Cortex of kidney (tissue), 1 donor: ENCODE results near the gene CCL22.
"Not testable (repeated sequence)": the region's sequence is repeated elsewhere in the genome, so short reads cannot be mapped to it uniquely, and the experiment has no call there.

Experiments
- DNase-seq: peaks from one replicate; lab custom pipeline; 2025; lab: John Stamatoyannopoulos, UW

CCL22 gene

DNA sequence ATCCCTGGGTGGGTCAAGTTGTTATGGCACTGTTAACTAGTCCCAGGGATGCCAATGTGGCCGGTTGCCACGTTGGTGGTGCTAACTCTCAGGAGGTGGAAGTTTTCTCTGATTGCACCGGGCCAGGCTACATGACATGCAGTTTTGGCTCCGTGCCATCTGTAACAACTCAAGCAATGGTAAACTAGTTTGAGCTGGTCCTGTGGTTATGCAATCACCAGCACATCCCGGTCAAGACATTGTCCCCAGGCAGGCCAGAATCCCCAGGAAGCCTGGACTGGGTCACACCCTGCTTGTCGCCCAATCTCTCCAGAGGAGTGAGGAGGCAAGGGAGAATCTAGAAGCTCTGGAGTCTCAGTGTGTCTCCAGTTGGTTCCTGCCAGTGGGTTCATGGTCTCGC is 35.9 kb downstream of the CCL22 start:
- DNase-seq = no peak

DNA sequence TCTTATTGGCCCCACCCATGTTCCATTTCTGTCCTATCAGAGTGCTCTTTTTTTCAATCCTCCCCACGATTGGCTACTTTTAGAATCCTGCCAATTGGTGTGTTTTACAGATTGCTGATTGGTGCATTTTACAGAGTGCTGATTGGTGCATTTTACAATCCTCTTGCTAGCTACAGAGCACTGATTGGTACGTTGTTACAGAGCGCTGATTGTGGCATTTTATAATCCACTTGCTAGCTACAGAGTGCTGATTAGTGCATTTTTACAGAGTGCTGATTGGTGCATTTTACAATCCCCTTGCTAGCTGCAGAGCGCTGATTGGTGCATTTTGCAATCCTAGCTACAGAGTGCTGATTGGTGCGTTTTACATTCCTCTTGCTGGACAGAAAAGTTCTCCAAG is 36.4 kb downstream of the CCL22 start:
- no peak for DNase-seq

DNA sequence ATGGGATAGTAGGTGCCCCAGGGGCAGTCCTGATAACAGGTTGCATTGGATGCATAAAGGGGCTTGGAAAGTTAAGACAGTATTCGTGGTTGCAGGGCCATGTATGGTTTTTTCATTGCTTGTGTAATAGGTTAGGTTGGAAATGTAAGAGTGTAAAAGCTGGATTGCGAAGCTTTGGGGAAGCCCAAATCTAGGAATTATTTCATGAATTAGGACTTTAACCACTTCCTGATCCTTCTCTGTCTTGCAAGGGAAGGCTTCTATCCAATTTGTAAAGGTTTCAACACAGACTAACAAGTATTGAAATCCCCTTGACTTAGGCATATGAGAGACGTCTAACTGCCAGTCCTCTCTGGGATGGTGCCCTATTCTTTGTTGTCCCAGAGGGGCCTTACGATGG is 38.2 kb downstream of the CCL22 start:
- no peak for DNase-seq

DNA sequence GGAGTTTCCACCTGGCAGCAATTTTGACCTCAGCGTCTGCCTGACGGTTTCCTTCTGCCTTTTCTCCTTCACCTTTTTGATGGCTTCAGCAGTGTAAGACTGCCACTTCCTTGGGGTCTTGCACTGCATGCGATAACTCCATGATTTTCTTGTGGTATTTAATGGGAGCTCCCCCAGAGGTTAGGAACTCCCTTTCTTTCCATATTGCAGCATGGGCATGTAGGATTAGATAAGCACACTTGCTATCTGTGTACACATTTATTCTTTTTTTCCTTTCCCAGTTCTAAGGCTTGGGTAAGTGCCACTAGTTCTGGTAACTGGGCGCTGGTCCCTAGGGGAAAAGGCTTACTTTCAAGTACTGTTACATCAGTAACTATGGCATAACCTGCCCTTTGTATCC is 38.9 kb downstream of the CCL22 start:
- not testable (repeated sequence) for DNase-seq

DNA sequence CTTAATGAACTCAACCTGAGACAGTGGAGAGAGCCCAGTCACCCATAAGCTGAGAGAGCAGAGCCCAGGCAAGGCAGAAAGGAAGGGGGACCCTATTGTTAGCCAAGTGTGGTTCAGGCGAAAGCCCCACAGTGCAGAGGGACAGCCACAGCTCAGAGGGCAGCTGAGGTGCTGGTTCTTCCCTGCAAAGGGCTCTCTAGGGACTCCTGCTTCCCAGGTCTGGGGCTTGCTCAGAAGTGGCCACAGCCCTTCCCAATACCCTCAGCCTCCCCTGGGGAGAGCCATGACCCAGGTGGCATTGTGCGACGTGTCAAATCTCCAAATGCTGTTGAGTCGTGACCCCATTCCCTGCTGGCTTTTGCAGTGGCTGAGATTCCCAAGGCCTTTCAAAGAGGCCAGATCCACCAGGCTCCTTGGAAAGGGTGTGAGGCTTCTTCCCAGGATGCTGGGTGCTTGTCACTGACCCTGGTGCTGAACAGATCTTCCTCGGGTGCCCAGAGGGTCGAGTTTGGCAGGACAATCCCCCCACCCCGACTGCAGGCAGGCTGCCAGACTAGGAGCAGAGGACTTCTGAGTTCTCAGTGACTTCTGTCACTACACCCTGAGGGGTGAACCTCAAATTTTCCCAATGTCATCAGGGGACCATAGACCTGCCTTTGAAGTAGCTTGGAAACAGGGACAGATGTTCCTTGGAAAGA is 43.5 kb downstream of the CCL22 start:
- no peak for DNase-seq

DNA sequence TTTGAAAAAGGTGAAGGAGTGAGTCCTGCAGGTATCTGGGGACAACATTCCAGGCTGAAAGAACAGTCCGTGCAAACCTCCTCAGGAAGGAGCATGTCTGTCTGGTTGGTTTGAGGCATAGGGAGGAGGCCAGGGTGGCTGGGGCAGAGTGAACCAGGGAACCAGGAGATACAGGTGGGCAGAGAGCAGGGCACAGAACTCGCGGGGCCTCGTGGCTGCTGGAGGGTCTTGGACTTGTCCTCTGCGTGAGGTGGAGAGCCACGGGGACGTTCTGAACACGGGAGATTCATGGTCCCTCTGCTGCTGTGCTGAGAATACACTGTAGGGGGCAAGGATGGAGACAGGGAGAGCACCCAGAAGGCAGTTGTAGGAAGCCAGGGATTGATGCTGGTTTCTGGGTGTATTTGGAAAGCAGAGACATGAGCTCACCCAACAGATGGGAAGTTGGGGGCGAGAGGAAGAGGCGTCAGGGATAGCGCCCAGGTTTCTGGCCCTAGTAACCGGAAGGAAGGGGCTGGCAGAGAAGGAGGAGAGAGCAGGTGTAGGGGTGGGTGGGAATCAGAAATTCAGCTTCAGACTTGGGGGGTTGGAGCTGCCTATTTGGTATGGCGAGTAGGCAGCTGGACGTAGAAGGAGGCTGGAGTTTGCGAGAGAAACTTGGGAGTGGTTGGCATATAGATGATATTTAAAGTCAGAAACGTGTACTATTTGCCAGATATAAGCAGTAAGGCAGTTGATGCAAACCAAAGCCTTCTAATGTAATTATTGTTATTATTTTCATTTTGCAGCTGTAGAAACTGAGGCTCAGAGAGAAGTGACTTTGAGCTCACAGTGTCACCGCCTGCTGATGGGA is 45.6 kb downstream of the CCL22 start, which contains the start of gene CCL17:
TSS of gene CCL17 (plus strand) at position 803 of the 853 bp plus-strand sequence. CDS start 9,166 bp downstream, outside the sequence.
- DNase-seq = no peak

DNA sequence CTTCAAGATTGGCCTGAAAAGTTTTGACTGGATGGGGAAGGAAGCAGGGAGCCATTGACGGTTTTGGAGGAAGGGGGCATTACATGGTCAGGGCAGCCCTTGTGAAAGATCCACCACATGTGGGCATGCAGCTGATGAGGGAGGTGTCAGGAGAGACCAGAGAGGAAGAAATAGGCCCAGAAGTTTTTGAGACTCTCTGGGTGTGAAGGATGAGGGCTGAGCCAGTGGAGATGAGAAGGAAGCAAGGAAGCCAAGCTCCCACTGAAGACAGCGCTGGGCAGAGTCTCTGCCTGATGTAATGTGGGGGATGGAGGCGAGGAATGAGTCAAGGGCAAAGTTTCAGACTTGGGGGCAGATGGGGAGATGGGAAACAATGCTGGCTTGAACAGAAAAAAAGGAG is 46.5 kb downstream of the CCL22 start:
- DNase-seq = no peak

DNA sequence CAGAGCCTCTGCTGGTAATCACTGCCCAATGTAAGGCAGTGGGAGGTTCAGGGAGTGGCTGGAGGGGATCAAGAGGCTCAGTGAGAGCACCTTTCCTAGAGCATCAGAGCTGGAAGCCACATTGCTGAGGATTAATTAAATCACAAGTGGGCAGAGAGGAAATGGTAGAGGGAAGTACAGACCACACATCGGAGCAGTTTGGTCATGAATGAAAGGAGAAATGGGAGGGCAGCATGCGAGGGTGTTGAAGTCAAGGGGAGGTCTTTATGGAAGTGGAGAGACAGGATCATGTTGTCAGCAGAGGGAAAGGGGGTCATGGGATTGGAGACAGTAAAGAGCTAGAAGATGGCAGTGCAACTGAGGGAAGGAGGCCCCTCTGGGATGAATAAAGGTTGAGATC is 48.3 kb downstream of the CCL22 start:
- no peak for DNase-seq

DNA sequence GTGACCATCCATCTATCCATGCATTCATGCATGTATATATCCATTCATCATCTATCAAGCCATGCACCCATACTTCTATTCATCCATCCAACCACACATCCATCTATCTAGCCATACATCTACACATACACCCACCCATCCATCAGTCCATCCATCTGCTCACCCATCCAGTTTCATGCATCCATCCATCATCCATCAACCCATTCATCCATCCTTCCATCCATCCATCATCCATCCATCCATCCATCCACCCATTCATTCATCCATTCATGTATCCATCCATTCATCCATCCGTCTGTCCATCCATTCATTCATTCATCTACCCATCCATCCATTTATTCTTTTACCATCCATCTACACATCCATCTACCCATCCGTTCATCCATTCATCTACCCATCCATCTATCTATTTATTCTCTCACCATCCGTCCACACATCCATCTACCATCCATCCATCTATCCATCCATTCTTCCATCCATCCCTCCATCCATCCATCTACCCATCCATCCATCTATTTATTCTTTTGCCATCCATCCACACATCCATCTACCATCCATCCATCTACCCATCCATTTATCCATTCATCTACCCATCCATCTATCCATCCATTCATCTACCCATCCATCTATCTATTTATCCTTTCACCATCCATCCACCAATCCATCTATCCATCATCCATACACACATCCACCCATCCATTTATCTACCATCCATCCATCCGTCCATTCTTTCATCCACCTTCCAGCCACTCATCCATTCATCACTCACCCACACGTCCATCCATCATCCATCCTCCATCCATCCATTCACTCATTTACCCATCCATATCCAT is 49.2 kb downstream of the CCL22 start:
- DNase-seq = no peak

DNA sequence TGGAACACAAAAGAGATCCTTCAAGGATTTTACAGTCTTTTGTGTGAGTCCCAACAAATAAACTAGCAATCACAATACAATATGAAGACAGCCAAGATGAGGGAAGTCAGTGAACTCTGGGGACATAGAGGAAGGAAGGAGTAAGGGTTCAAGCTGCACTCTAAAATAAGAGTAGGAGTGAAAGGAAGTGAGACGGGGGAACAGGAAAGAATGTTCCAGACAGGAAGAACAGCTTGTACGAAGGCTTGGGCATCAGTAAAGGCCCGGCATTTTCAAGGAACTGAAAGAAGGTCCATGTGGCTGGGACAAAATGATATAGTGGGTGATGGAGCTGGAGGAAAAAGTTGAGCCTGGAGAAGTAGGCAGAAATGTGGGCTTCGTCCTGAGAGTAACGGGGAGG is 50.5 kb downstream of the CCL22 start:
- DNase-seq = no peak

DNA sequence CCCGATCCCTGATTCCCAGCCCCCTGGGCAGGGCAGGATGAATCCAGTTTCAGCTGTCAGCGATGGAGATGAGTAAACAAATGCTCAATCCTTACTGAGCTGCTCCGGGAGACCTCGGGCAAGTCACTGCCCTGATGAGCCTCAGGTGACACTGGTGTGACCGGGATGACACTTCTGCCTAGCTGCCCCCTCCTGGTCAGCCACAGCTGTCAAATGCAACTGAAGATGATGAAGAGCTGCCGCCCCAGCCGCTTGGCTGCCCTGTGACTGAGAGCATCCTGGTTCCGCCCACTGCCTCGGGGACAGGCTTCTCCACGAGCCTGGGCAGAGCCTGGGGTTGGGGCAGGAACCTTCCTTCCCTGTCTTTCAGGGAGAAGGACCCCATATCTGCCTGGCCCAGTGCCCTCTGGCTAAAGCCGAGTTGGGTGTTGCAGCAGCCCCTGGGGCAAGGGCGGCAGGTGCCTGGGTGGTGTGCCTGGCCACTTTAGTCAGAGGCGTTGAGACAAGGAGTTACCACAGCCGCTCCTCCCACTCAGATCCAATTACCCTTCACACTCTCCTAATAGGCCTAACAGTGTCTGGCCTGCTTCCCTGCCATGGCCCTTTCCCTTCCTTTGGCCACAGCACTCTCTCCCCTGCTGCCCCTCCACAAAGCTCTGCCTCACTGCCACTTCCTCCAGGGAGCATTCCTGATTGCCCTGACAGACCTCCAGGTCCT is 51.4 kb downstream of the CCL22 start:
- DNase-seq = no peak

DNA sequence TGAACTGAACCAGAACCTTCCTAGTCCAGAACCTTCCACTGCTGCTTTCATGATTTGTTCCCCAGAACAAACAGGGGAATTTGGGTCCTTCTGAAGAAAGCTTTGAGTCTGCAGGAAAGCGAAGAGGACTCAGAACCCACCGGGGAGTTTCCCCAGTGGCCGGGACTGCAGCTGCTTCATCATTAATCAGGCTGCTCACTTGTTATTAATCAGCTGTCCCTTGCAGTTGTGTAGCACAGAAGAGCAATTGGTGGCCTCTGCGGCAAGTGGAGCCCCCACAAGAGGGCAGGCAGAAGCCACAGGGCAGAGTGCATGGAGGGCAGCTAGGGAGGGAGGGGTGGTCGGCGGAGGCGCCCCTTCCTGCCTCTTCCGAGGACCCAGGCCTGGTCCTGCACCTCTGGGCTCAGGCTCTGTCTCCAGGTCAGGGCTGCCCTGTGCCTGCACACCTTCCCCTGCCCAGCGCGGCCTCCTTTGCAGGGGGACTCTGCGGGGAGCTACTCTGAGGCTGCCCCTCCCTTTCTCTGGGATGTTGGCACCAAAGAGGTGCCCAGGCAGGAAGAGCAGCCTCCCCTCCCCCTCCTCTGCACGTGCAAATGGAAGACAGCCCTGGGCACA is 52.9 kb downstream of the CCL22 start:
- DNase-seq = no peak

DNA sequence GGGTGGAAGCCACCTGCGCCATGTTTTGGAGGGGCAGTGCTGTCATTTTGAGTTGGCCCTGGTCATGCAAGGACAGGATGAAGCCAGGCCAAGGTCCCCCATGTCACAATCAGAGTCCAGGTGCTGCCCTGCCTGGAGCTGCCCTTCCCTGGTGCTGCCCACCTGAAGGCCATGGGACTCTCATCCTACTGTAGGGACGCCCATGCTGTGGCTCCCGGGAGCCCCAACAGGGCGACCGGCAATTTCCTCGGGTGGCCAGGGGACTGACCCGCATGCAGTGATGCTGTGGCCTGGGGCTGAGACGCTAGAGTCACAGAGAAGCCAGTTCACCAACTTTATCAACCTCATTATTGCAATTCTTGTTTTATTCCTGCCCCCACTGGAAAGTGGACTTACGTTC is 54.0 kb downstream of the CCL22 start:
- DNase-seq = no peak

DNA sequence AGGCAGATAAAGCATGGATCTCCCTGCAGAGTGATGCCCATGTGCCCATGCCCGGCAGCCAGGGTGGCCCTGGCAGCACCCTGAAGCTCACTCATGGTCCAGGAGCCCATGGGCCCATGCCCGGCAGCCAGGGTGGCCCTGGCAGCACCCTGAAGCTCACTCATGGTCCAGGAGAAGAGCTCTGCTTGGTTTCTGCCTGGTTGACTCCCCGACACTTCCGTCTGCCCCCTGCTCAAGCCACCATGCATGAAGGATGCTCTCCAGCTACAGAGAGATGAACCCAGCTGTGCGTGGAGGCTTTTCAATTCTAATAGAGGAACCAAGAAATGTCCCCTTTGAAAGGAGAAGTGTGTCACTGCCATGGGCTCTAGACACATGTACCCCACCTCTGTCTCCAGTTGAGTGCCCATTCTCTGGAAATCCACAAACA is 54.7 kb downstream of the CCL22 start:
- DNase-seq = no peak

DNA sequence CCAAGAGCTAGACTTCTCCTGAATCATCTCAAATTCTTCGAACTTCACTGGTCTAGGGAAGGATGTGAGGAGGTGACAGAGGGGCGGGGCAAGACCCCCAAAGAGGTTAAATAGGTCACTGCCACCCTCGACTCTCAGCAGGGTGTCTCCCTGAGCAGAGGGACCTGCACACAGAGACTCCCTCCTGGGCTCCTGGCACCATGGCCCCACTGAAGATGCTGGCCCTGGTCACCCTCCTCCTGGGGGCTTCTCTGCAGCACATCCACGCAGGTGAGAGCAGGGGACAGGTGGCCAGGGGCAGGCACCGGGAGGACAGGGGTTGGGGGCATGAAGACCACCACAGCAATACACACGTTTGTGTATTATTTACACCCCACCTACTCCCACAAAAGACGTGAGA is 55.1 kb downstream of the CCL22 start:
- no peak for DNase-seq
